EL (cell line): ENCODE data around the gene SCGB1A1.

Experiments used
- DNase-seq: peaks from one replicate; pipeline ENCODE4 v3.0.0-alpha.2; 2016

SCGB1A1 gene

DNA sequence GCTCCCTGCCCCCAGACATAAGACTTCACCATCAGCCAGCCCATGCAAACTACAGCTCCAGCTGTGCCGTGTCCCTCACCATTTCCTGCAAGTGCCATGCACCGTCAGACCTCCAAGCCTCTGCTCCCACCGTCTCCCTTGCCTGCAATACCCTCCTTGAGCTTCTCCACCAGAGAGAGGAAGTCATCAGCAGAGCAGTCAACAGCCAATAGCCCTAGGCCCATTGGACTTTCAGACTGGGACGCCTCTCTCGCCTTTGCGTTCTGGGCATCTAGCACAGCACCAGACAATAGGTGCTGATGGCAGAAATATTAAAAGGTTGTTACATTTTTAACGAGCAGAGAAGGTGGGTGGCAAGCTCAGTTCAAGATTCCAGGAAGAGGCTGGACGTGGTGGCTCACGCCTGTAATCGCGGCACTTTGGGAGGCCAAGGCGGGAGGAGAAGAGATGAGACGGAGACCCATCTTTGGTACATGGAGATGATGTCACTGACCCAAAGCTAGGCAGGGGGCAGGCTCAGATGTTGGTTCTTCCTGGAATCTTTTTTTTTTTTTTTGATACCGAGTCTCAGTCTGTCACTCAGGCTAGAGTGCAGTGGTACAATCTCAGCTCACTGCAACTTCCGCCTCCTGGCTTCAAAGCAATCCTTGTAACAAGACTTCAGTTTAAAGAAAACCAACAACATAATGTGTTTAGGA, 31.9 kb downstream of the SCGB1A1 start:
- DNase-seq: no peak

DNA sequence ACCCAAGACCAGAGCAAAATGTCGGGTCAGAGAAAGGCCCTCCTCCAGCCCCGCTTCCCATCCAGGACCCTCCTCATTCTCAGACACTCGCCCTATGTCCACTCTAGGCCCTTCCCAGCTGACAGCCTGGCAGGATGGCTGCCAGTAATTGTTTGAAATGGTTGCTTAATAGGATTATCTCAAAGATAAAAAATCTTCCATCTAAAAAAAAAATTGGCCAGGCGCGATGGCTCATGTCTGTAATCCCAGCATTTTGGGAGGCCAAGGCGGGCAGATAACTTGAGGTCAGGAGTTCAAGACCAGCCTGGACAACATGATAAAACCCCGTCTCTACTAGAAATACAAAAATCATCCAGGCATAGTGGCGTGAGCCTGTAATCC, 32.4 kb downstream of the SCGB1A1 start:
- DNase-seq: no peak

DNA sequence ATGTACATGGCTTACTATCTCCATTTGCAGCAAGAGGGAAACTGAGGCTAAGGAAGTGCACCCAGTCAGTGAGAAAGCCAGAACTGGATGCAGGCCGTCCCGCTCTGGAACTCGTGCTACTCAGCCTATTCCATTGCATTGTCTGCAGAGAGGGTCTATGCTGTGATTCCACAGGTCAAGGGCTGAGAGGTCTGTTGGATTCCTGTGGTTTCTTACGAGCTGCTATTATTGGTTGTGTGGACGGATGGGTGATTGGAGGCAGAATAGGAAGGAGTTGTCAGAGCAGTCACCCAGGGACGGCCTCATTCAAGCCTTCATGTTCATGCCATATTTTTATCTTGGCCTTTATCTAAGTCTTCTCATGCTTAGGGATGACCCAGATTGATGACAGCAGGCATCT, 33.4 kb downstream of the SCGB1A1 start:
- DNase-seq: no peak

DNA sequence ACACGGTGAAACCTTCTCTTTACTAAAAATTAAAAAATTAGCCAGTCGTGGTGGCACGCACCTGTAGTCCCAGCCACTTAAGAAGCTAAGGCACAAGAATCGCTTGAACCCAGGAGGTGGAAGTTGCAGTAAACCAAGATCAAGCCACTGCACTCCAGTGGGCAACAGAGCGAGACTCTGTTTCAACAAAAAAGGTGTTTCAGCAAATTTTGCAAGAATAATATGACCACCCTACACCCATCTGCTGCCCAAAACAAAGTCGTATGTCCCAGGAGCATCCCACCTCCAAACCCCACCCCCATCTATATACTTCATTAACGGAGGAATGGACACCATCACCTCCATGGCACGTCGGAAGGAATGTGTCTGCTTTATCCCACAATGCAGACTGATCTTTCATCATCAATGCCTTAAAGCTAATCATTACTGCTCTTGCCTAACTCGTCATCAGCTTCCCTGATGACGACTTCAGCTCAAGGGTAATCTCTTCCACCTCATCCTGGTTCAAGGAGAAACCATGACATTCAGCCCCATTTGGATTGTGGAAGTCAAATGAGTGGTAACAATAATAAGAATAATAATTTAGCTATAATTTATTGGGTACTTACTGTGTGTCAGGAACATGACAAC, 34.1 kb downstream of the SCGB1A1 start:
- no peak for DNase-seq

DNA sequence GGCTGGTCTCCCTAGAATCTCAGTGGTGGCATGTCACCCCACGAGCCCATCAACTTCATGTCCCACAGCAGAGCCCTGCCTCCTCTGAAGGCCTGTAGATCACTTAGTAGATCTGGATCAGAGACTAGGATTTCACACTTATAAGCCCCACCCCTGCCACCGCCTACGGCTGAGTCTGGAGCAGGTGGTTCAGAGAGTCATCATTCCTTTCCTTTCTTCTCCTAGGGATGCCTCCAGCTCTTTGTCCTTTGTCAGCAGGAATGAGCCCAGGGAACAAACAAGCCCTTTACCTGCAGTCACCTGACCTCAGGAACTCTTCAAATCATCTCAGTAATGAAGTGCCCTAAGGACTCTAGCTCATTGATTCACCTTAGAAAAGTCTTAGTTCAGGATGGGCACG, 37.8 kb downstream of the SCGB1A1 start:
- DNase-seq: no peak

DNA sequence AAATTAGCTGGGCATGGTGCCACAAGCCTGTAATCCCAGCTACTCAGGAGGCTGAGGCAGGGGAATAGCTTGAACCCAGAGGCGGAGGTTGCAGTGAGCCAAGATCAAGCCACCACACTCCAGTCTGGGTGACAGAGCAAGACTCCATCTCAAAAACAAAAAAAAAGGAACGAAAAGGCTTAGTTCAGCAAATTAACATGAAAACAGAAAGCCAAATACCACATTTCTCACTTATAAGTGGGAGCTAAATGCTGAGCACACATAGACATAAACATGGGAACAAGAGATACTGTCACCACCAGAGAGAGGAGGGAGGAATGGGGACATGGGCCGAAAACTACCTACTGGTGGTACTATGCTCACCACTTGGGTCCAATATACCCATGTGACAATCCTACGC, 38.6 kb downstream of the SCGB1A1 start:
- no peak for DNase-seq

DNA sequence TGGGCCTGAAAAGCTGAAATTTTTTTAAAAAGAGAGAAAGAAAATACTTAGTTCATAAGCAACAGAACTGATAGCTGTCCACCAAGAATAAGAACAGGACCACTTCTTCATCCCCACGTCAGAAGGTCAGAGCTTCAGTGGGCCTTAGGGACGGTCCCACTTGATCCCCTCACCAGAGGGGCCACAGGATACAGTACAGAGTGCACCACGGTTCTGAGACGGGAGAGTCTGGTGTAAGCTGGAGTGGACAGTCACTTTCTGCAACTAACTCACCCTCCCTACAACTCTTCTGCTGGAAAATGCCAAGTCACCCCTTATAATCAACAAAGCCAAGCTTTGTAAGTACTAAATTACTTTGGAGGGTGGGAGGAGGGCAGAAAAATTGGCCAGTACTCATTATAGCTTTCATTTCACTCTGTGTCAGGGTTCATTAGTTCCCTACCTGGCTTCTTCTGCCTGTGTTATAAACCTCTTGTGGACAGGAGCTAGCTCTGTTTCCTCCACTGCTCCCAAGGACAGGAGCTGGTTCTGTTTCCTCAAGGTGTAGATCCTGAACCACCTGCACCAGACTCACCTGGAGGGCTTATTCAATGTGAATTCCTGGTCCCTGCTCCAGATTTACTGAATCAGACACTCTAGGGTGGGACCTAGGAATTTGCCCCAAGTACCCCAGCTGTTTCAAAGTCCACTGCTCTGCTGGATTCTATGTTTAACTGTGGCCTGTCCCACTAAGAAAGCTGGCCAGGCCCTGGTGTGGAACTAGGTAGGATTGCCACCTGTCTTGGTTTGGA, 39.6 kb downstream of the SCGB1A1 start:
- DNase-seq: no peak

DNA sequence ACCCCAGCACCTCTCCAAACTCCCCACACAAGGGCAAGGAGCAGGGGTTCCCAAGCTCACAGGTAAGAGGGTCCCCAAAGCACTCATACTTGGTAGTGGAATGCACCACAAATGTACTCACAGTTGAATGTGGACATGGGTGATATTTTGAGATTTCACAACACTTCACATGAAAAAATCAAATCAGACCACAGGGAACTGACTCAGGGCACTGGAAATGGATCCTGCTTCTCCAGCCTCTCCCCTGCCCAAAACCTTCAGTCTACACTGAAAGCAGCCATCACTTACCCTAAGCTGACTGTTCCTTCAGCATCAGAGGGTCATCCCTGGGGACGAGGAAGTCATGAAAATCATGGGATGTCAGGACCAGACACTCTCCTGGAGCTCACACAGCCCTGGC, 40.2 kb downstream of the SCGB1A1 start:
- DNase-seq: no peak

DNA sequence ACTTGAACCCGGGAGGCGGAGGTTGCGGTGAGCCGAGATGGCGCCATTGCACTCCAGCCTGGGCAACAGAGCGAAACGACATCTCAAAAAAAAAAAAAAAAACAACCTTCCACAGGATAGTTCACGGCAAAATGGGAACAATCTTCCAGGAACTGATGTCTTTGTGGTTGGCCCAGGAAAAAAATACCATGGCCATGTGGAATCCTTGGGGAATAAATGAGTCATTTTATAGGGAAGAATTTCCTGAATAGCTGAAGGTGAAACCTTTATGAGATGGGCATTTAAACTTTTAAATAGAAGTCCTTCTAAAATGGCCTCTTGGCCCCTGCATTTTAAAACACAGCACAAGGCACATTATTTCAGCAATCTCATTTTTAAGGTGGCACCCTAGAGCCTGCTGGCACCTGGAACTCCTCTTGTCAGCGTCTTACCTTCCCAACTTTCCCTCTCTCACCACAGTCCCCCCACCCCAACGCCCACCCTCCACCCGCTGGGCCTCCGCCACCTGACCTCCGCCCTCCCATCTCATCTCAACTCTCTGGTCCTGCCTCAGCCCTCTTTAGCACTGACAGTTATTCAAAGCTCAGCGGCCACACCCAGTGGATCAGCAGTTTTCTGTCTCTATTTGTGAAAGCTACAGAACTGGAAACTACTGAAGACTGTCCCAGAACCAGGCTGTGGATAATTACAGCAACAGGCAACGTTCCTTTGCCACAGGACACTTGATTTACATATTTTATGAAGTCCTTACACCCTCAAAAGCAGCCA, 43.1 kb downstream of the SCGB1A1 start:
- peak; percentile 73 for DNase-seq

DNA sequence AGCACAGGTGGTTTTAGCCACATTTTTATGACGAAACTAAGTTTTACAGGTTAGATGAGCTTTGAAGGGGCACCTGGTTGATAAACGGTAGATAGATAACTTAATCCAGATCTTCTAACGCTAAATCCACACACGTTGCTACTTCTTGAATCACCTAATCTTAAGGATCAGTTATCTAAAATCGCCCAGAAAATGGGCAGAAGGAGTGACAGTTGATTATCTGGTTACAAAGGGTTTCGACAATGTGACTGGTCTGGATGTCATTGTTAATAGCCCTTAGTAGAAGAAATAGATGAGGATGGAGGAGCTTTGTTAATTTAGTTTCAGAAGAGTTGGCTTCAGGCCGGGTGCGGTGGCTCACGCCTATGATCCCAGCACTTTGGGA, 43.7 kb downstream of the SCGB1A1 start:
- no peak for DNase-seq

DNA sequence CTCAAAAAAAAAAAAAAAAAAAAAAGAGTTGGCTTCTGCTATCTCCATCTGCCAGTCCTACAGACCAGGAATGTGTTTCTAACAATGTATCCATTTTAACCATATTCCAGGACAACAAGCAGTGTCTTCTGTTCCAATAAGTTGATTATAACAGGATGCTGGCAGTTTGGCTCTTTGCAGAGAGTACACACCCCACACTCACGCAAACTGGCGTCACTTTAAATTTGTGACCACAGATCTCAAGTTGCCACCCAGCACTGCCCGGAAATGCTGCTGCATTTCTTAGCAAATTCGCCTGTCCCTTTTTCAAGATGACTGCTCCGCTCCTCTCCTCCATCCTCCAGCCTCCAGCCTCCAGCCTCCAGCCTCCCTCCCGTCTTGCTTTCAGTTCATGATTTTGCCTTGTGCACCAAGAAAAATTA, 44.3 kb downstream of the SCGB1A1 start:
- DNase-seq: no peak

DNA sequence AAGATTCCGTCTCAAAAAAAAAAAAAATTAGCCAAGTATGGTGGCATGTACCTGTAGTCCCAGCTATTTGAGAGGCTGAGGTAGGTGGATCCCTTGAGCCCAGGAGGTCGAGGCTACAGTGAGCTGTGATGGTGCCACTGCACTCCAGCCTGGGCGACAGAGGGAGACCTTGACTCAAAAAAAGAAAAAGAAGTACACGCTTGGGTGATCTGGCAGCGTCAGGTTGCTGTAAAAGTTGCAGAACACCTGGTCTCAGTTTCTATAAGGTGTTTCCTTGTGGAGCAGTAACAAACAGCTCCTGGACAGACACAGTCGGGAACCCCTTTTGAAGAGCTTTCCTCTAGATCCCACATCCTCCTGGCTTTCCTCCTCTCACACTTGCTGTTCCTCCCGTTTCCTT, 45.8 kb downstream of the SCGB1A1 start:
- DNase-seq: no peak

DNA sequence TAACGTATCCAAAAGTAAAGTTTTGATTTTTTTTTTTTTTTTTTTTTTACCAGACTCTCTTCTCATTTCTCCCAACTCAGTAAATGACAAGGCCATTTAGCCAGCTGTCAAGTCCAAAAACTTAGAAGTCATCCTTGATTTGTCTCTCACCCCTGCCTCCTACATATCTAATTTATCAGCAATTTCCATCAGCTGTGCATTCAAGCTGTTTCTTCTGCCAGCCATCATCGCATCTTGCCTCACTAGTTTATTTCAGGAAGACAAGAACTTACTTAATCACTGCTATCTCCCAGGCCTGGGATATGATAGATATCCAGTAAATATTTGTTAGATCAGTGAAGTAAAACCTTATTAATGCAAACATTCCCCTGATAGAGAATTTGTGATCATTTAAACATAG, 47.6 kb downstream of the SCGB1A1 start:
- no peak for DNase-seq

DNA sequence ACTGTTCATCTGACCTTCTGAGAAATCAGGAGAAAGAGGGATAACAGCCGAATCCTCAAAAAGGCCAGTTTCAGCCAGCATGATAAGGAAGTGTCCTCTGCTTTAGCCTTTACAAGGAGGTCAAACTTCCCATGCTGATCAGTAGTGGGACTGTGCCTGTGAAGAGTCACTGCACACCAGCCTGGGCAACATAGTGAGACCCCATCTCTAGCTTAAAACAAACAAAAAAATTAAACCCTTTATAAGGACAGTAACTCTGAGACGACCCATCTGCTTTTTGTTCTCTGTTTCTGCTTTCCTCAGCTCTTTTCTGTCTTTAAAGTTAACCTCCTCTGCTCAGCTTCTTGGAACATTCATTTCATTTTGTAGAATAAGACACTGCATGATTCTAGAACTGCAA, 49.7 kb downstream of the SCGB1A1 start:
- no peak for DNase-seq

DNA sequence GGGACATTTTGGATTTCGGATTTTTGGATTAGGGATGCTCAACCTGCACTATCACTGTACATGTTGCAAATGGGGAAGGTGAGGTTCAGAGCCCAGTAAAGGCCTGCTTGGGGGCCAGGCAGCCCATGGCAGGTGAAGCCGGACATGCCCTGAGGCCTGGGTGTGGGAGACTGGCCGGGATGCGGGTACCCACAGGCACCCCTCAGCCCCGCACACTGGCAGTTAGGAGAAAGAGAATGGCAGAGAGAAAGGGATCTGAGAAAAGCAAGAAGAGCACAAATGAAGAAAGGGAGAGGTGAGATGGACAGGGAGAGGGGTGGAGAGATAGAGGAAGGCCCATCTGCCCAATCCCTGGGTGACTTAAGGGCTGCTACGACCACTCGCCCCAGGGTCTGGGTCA, 52.8 kb downstream of the SCGB1A1 start:
- no peak for DNase-seq

DNA sequence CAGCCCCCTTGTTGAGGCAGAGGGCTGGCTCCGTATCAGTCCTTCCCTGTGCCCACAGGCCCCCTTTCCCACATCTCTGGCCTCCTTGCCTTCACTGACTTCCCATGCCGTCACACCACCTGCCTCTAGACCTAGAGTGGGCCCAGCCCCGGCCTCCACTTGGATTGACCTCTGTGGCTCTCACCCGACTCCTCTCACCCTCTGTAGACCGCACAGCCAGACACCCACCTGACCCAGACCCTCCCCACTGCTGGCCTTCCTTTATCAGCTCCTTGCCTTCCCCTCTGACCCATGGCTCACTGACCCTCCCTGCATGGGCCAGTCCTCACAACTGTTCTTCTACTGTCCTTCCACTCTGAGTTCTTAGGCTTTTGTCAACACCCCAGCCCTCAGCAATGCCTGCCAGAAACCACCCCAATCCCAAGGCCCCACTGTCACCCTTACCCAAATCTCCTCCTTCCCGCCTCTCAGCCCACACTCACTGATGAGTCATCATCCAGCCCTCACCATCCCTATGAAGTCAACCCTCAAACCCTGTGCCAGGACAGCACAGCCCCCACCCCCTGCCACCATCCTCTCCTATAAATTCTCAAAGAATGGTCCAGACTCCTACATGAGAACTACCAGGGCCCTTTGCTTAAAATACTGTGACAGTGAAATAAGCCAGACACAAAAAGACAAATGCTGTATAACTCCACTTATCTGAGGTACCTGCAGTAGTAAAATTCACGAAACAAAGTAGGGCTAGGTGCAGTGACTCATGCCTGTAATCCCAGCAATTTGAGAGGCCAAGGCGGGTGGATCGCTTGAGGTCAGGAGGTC, 53.4 kb downstream of the SCGB1A1 start:
- DNase-seq: peak; percentile 87
